Erythroblast (primary cell): ENCODE results near the gene SPATA19.
A peak's percentile ranks its signal among the peaks of the same experiment; 100 is the strongest.

Experiments used
- DNase-seq, 2 experiments: peaks; one replicate each; lab custom pipeline; 2025; lab: John Stamatoyannopoulos, UW
- GATA1 ChIP-seq: IDR thresholded peaks from 2 replicates; pipeline ENCODE4 v1.6.1; 2011; ENCODE audit warnings: low read depth, mild to moderate bottlenecking, control low read depth, low read length, moderate library complexity
- POLR2A ChIP-seq: IDR thresholded peaks from 2 replicates; pipeline ENCODE4 v1.6.1; 2011; ENCODE audit warnings: mild to moderate bottlenecking, low read length

Gene SPATA19

DNA sequence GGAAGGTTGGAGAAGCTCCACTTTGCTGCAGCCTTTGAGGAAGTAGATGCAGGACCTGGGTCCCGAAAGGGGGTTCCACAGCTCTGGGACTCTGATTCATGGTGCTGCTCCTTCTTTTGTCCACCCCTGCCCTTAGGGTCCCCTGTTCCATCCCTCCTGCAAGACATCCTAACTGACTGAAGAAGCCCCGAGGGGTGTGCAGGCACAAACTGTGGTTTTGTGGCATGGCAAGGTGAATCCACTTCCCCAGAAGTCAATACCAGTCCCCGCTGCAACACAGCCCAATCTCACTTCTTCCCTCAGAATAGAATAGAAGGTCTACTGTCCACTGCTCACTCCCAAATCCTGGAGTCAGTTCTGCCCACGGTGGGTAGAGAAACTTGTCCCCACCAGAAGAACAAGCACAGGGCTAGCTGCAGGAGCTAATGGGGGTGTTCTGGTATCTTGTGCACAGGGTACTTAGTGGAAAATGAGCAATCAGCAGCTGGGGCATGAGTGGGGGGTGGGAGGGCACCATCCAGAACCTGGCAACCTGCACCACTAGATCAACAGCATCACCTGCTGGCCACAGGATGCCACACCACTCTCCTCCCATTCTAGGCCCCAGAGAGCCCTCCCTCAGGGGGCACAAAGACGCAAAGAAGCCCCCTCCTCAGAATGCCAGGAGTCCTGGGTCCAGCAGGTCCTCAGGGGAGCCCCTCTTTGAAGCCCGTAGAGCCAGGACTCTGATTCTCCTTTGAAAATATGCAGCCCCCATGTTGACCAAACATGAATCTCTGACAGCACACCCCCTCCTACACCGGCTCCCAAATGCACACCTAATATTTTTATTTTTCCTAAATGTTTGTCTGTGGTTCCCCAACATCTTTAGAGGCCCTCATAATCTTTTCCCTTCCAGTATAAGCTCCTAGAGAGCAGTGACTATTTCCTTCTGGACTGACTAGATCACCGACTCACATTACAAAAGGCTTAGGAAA is 14.1 kb downstream of the SPATA19 start:
- no peak for DNase-seq
- TF ChIP-seq POLR2A (no peak), GATA1 (no peak)

DNA sequence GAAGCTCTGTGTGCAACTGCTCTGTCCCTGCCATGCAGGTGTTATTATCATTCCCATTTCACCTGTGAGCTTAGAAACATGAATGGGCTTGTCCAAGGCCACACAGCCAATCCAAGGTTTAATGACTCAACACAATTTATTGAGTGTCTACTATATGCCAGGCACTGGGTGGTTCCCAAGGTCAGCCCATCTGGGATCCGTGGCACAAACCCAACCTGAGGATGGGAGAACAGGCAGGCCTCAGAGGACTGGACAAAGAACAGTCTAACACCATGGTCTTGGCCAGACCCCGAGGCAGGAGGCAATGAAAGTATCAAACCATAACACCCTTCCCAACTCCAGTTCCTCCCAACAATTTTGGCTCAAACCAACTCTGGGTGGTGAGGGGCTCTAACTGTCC is 15.7 kb downstream of the SPATA19 start:
- TF ChIP-seq GATA1 (no peak), POLR2A (no peak)

DNA sequence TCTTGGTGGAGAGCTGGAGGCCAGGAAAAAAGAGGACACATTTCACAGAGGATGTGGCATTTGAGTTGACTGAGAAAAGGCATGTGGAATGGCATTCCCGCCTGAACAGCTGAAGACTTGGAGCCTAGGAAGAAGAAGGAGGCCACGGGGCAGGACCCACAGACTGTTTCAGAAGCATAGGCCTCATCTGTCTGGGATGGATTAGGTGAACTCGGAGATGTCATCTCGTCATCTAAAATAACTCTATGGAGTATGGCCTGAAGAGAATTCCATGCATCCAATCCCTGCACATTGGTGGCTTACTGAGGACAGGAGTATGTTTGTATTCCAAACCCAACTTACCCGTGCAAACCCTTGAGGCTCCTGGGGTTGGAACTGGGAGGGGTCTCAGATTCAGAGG is 16.4 kb downstream of the SPATA19 start:
- no peak for DNase-seq

More for the DNA sequence above, 15.7 kb downstream of the SPATA19 start:
- DNase-seq = no peak

DNA sequence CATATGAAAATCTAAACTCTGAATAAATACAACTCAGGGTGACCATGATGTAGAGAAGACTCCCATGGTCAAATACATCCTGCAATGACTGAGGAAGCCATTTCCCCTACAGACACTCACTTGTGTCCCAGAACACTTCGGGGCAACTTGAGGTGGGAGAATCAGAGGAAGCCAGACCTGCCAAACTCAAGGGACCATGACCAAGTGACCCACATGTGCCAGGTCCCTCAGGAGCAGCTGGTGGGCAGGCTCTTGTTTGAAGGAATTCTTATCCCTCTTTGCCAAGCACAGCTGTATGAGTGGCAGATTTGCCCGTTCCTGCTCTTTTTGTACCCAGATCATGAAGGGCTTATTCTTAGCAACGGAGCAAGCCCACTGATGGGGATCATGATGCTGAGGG is 17.8 kb downstream of the SPATA19 start:
- TF ChIP-seq POLR2A (no peak), GATA1 (no peak)
- no peak for DNase-seq

More for the DNA sequence above, 16.4 kb downstream of the SPATA19 start:
- TF ChIP-seq POLR2A (no peak), GATA1 (no peak)

DNA sequence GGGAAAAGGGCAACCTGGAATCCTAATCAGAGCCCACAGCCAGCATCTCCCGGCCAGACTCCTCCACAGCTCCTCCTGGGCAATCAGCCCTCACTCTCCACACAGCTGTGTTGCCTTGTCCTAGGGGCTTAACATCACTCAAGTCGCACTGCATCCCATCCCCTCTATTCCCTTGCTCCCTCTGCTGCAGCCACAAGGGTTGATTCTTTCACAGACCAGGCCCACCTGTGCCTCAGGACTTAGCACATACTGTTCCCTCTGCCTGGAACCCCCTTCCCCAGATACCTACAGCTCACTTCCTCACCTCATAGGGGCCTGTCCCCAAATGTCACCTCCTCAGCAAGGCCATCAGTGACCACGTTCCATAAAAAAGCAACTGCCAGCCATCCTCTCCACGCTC is 18.4 kb downstream of the SPATA19 start:
- DNase-seq = no peak
- TF ChIP-seq GATA1 (no peak), POLR2A (no peak)

DNA sequence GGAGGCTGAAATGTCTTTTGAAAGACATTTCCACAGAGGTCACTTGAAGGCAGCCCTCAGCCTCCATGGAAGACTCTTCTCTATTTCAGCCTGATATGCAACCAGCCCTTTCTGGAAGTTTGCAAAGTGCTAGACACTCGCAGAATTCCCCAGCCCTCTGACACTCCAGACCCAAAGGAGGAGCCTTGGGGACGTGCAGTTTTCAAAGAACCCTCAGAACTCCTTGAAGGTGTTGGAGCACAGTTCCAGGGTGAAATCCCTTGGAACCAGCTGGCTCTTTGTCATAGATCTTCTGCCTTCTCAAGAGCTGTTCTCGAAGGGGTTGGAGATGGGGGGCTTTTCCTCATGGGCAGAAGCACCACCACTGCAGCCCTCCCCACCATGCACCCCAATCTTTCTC is 19.6 kb downstream of the SPATA19 start:
- DNase-seq = no peak
- TF ChIP-seq POLR2A (no peak), GATA1 (no peak)

DNA sequence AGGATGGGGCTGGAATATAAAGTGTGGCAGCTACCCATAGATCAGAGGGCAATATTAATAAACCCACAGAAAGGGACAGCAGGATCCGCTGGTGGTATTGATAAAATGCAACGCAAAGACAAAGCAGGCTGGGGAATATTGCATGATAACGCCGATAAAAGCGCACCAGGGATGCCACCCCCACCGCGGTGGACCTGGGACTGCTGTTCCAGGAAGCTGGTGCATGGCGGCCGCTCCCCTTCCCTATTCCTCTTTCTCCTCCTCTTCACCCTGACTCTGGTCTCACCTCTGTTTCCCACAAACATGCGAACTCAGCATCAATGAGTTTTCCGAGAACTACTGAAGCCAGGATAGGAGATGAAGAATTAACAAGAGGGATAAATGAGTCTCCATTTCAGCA is 20.2 kb downstream of the SPATA19 start:
- TF ChIP-seq GATA1 = no peak
- no peak for TF ChIP-seq POLR2A
- DNase-seq = no peak

DNA sequence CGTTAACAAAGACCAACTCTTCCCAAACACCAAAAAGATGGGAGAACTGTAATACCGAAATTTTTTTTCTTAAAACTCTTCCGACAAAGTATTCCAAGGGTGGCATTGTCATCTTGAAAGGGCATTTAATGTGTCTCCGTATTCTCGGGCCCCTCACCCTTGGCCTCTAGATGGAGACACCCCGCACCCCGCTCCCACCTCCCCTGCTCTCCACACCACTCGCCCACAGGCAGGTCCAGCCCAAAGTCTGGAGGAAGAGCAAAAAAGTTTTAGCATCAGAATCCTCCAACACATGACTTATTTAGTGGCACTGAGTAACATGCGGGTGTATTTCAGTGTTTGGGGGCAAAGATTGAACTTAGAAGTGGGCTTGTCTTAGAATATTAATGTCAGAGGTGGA is 20.7 kb downstream of the SPATA19 start:
- DNase-seq = no peak
- TF ChIP-seq GATA1 (no peak), POLR2A (no peak)

DNA sequence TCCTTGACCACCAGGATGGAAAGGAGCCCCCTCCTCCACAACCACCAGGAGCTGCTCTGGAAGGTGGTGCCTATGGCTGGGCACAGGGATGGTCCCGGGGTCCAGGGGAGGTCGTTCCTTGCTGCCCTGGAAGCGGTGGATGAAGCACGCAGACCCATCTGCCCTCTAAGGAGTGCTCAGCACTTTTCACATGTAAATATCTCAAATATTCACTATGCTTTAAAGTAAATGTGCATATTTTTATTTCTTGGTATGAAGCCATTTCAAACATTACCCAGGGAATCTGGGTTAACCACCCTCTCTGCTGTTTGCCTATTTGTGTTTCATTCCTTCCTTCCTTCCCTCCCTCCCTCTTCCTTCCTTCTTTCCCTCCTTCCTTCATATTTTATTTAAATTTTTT is 21.7 kb downstream of the SPATA19 start:
- no peak for TF ChIP-seq GATA1
- no peak for TF ChIP-seq POLR2A

DNA sequence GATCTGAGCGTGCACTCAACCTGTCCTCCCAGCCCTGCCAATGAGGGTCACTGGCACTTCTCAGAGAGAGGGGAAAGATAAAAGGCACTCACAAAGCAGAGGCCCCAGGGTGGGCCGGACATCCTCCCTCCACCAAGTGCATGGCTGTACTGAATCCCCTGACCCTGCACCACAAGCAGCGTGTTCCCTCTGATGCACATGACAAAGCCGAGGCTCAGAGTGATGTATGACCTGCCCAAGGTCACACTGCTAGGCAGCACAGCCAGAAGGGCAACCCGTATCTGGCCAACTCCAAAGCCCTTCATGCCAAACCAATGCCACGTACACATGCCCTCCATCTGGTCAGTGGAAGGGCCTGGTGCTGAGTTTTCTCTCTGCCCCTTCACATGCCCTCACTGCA is 22.1 kb downstream of the SPATA19 start:
- TF ChIP-seq POLR2A (no peak), GATA1 (no peak)

More for the DNA sequence above, 21.7 kb downstream of the SPATA19 start:
- DNase-seq = no peak

DNA sequence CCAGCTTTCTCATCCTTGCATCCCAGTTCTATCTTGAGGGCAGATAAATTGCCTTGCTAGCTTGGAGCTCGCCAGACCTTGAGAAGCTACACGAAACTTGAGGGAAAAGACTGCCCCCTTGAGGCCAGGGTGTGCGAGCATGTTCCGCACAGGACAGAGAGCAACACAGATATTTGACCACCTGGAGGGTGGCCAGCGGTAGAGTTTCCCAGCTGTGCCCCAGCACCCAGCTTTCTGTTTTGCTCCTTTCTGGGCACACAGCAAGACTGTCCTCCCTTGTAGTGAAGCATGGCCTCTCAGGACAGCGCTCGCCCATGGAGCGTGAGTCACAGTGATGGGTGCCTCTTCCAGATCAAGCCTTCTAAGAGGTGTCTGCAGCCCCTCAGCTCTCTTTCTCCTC is 23.5 kb downstream of the SPATA19 start:
- DNase-seq = peak; percentile 37 to 59
- TF ChIP-seq POLR2A (no peak), GATA1 (no peak)

More for the DNA sequence above, 22.1 kb downstream of the SPATA19 start:
- no peak for DNase-seq

DNA sequence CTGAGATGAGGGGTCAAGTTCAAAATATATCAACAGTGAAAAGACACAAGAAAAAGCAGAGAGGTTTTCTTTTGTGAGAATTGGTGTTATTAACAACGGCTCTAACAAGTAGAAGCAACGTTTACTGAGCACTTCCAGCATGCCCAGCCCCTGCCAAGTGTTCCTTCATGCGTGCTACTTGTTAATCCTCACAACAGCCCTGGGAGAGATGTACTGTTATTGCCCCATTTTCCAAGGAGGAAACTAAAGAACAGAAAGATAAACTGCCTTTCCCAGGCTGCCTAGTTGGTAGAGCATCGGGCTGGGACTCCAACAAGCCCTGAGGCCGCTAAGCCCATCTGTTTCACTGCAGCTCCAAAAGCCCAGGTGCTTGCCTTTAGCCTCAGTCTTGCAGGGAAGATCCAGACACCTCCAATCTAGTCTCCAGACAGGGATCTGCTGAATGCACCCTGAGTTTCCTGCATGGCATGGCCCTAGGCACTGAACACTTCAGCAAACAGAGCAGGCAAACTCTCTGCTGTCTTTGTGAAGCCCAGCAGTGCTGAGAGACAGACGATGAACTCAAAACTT is 25.5 kb downstream of the SPATA19 start:
- TF ChIP-seq GATA1 = no peak
- TF ChIP-seq POLR2A = no peak
- no peak for DNase-seq

DNA sequence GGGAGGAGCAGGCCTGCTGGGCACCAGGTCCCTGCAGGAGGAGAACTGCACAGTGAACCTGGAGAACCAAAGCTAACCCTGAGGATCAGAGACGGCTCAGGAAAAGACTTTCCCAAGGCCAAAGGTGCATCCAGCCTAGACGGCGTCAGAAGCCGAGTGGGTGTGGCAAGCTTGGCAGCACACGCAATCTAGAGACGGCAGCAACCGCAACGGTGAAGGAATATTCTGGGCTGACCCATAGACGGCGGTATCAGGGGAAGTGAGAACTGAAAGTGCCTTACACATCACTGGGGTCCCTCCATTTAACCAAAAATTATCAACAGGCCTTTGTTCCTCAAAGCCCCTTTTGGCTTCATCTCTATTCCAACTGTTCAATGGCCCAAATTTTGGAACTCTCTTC is 26.2 kb downstream of the SPATA19 start:
- no peak for TF ChIP-seq GATA1
- TF ChIP-seq POLR2A = no peak
- DNase-seq = no peak

DNA sequence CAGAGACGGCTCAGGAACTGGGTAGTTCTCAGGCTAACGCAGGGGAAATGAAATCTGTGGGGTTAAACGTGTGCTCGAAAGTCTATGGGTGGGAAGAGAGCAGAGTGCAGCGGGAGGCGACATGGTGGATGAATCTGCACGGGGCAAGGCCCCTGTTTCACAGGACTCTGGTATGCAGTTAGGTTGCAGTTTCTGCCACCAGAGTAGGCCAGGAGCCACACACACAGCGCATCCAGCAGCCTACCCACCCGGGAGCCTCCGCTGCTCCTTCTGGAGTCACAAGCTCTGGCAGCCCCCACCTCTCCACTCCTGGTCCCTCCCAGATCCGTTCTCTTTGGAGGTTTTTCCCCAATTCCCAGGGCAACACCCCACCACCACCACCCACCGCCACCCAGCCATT is 27.0 kb downstream of the SPATA19 start:
- TF ChIP-seq GATA1 = no peak
- TF ChIP-seq POLR2A = no peak
- no peak for DNase-seq

DNA sequence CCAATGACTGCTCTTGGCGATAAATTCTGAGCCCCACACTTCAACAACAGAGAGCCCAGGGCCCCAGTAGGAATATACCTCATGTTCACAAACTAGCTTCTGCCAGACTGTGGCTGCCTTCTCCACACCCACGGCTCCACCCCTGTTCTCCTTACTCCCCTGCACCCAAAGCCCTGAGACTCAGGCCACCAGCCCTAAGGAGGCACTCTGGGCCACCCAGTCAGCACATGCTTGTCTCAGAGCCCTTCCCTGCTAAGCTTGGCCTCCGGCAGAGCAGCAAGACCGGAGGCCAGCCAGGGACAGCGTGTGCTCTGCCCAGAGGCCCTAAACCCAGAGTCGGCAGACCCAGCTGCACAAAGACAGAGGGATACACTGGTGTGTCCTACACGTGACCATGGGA is 27.9 kb downstream of the SPATA19 start:
- DNase-seq = no peak
- TF ChIP-seq POLR2A = no peak
- no peak for TF ChIP-seq GATA1
